Sigmoid colon (tissue), 7 donors: ENCODE data around the gene SLC25A23. TPM values are rescaled to one million over a fixed set of nuclear protein-coding genes. Genes with fewer than 3 reads are reported as not detected.

ENCODE experiments used
- DNase-seq: peaks from one replicate; pipeline ENCODE4 v3.0.0-alpha.2; 2019
- H3K27ac ChIP-seq, 4 donors: fragments of 200-600 bp; sonication (generic); one replicate each; pipeline ENCODE4 v1.5.1; 2016 to 2019; ENCODE audit warnings: mild to moderate bottlenecking in 1 of 4
- H3K27me3 ChIP-seq, 3 donors: fragments of 200-600 bp; sonication (generic); one replicate each; pipeline ENCODE4 v1.5.1; 2019; ENCODE audit warnings: mild to moderate bottlenecking in 1 of 3
- H3K36me3 ChIP-seq, 4 donors: fragments of 200-600 bp; sonication (generic); one replicate each; pipeline ENCODE4 v1.5.1; 2016 to 2019
- H3K4me1 ChIP-seq, 4 donors: fragments of 200-600 bp; sonication (generic); one replicate each; pipeline ENCODE4 v1.5.1; 2017 to 2019
- H3K4me3 ChIP-seq, 4 donors: fragments of 200-600 bp; sonication (generic); one replicate each; pipeline ENCODE4 v1.5.1; 2017 to 2019; ENCODE audit warnings: mild to moderate bottlenecking in 2 of 4, moderate library complexity in 1 of 4
- H3K9me3 ChIP-seq, 4 donors: fragments of 200-600 bp in 3 of 4; sonication (generic) in 3 of 4; one replicate each; pipeline versions ENCODE4 v1.5.1 to v1.6.1; 2013 to 2019
- EP300 ChIP-seq, 4 donors: sonication (generic); formaldehyde crosslinking; IDR thresholded peaks; one replicate each; pipeline ENCODE4 v1.6.1; 2017; ENCODE audit warnings: antibody characterized with exemption in 4 of 4
- POLR2A ChIP-seq, 2 donors: fragments of 450-650 bp; IDR thresholded peaks; one replicate each; pipeline ENCODE4 v1.6.1; 2016; ENCODE audit warnings: antibody characterized with exemption in 2 of 2, mild to moderate bottlenecking in 2 of 2, moderate library complexity in 2 of 2
- POLR2AphosphoS5 ChIP-seq, 4 donors: sonication (generic); formaldehyde crosslinking; IDR thresholded peaks; one replicate each; pipeline ENCODE4 v1.6.1; 2017; ENCODE audit warnings: antibody characterized with exemption in 4 of 4
- WGBS, 2 donors: extraction: QIAGEN DNeasy Blood & Tissue Kit; methylation state at CpG; one replicate each; pipeline ENCODE4 v1.1.7; 2013; 5-methylcytosine and 5-hydroxymethylcytosine counted together
- intact Hi-C: fragments of 100-400 bp; cut with DNase I; formaldehyde crosslinking; loops from one replicate; pipeline ENCODE4 v1.15.1; 2023
- polyA plus RNA-seq, 3 donors: library from polyadenylated mRNA; stranded (reverse); fragments of 200-250 nt; gene quantifications; one replicate each; pipeline ENCODE4 v1.2.3, GENCODE V29; 2013
- total RNA-seq, 4 donors: library from RNA; depleted of rRNA; stranded (reverse); fragments of >200 nt; gene quantifications; one replicate each; pipeline ENCODE4 v1.1.0, GENCODE V29; 2016
- TF ChIP-seq, protein P1 (sequence below), 4 experiments: fragments of 450-650 bp in 3 of 4; fragments of 200-600 bp in 1 of 4; IDR thresholded peaks; one replicate each; pipeline ENCODE4 v1.5.1; 2016 to 2019; ENCODE audit warnings: antibody characterized with exemption in 4 of 4, mild to moderate bottlenecking in 3 of 4, moderate library complexity in 2 of 4
- donor health status: healthy with polysubstance abuse.
- donor health status: Bipolar disorder and iron deficiency.
- donor health status: healthy.

The SLC25A23 gene
- total and polyA plus RNA-seq, 7 donors, result 61.5 to 188 (median 87.8) TPM

DNA sequence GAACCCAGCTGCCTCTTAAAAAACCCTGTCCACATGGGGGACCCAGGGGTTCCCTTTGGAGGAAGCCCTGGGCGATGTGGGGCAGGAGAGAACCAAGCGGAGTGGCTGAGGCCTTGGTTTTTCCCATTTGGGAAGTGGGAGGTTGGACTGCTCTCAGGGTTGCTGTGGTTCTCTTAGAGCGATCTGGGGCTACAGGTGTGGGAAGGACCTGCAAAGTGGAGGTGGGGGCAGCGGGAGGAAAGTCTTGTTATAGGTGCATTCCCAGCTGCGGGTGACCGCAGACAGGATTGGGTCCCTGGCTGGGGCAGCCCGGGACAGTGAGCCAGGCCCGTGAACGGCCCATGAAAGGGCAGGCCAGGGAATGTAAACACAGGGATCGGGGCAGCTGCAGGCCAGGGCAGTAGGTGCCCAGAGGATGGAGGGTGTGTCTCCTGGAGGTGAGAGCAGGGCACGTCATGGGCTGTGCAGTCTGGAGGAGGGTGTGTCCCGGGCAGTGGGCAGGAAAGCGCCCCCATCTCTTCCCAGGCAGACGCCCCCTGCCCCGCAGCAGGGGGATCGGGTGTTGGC, 814 bp downstream of the SLC25A23 start:
- Histone ChIP-seq H3K4me3 (peak overlapping the region; percentile 70 to 85 (median 78)), H3K27me3 (peaks cover 2 to 12% (median 3%) of the 10 kb centered on the region in 3 donors), H3K9me3 (peaks cover 0 to 11% (median 4%) of the 10 kb centered on the region in 4 donors), H3K27ac (peak overlapping the region; percentile 83 to 93 (median 88)), H3K4me1 (peaks cover 0 to 24% (median 18%) of the 10 kb centered on the region in 4 donors), H3K36me3 (peaks cover 12 to 37% (median 22%) of the 10 kb centered on the region in 4 donors)
- DNase-seq, result no peak
- WGBS, 2 donors, result 37 to 53% methylated on average over 16 of the region's 16 CpGs
- intact Hi-C loops, result loop anchor here (2.0 kb wide), 1 partner anchor 88 kb away; no protein-coding TSS in a partner anchor
- TF ChIP-seq EP300 (IDR thresholded peaks at IDR 0.05) (no peak), POLR2A (IDR thresholded peaks at IDR 0.05) (no peak), POLR2AphosphoS5 (IDR thresholded peaks at IDR 0.05) (peak in 1 of 4 donors; percentile 8)
- TF ChIP-seq, protein P1, sequence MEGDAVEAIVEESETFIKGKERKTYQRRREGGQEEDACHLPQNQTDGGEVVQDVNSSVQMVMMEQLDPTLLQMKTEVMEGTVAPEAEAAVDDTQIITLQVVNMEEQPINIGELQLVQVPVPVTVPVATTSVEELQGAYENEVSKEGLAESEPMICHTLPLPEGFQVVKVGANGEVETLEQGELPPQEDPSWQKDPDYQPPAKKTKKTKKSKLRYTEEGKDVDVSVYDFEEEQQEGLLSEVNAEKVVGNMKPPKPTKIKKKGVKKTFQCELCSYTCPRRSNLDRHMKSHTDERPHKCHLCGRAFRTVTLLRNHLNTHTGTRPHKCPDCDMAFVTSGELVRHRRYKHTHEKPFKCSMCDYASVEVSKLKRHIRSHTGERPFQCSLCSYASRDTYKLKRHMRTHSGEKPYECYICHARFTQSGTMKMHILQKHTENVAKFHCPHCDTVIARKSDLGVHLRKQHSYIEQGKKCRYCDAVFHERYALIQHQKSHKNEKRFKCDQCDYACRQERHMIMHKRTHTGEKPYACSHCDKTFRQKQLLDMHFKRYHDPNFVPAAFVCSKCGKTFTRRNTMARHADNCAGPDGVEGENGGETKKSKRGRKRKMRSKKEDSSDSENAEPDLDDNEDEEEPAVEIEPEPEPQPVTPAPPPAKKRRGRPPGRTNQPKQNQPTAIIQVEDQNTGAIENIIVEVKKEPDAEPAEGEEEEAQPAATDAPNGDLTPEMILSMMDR (IDR thresholded peaks at IDR 0.05), result no peak

DNA sequence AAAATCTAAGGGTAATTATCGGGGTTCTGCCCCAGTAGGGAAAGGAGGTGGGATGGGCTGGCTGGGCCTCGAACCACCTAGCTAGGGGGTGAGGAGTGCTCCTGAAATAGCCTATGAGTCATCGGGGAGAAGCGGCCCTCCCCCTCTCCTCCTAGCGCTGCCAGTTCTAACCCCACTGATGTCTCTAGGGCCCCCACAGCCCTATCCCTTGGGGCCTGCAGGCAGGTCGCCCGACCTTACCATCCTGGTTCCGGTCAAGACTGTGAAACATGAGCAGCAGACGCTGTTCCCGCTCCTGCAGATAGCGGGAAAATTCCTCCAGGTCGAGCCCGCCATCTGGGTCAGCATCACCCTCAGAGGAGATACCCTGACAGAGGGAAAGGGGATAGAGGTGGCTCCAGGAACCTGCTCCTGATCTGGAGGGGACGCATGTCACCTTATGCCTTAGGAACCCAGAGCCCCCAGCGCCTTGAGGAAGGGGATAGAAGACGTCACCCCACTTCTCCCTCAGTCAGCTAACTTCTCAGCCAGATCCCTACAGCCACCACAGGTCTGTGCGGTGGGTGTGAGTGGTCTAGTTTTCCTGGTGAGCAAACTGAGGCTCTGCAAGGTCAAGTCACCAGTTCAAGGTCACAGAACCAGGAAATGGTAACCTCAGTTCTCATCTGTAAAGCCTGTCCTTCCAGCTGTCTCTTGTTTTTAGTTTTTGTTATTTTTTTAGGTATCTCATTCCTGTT, 1.5 kb downstream of the SLC25A23 start:
- WGBS, 2 donors, result 86 to 91% methylated on average over 17 of the region's 17 CpGs

DNA sequence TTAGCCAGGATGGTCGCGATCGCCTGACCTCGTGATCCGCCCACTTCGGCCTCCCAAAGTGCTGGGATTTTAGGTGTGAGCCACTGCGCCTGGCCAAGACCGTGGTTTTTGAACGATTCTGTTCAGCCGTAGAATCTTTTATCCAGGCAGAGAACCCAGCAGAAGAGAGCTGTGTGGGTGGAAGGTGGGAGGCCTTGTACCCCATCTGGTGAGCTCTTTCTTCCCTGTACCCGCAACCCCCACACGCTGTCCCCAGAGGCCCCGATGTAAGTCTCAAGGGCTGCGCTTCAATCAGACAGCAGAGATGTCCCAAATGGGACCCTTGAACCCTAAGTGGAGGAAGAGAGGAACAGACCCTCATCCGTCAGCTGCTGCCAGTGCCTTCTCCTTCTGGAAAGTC, 3.7 kb downstream of the SLC25A23 start:
- Histone ChIP-seq H3K4me3 (no peak overlapping the region), H3K36me3 (peaks cover 14 to 66% (median 30%) of the 10 kb centered on the region in 4 donors), H3K27ac (no peak overlapping the region), H3K4me1 (peaks cover 0 to 24% (median 18%) of the 10 kb centered on the region in 4 donors), H3K27me3 (no peaks in the 10 kb centered on the region), H3K9me3 (peaks cover 0 to 11% (median 4%) of the 10 kb centered on the region in 4 donors)
- no peak for TF ChIP-seq POLR2AphosphoS5 (IDR thresholded peaks at IDR 0.05)
- TF ChIP-seq POLR2A (IDR thresholded peaks at IDR 0.05), result no peak
- no peak for TF ChIP-seq EP300 (IDR thresholded peaks at IDR 0.05)
- TF ChIP-seq, protein P1 (IDR thresholded peaks at IDR 0.05), result no peak
- 88 to 93% methylated on average over 15 of the region's 15 CpGs for WGBS, 2 donors
- no peak for DNase-seq
- intact Hi-C loops, result no loop called here

More for the DNA sequence above, 1.5 kb downstream of the SLC25A23 start:
- DNase-seq, result no peak
- peak overlapping the region; percentile 83 to 93 (median 88) for H3K27ac ChIP-seq
- H3K36me3 ChIP-seq, result peaks cover 14 to 44% (median 28%) of the 10 kb centered on the region in 4 donors
- intact Hi-C loops, result loop anchor here (2.0 kb wide), 1 partner anchor 87 kb away; no protein-coding TSS in a partner anchor
- peaks cover 0 to 11% (median 4%) of the 10 kb centered on the region in 4 donors for H3K9me3 ChIP-seq
- peaks cover 0 to 5% (median 0%) of the 10 kb centered on the region in 3 donors for H3K27me3 ChIP-seq
- H3K4me1 ChIP-seq, result peaks cover 0 to 24% (median 18%) of the 10 kb centered on the region in 4 donors
- H3K4me3 ChIP-seq, result peak overlapping the region; percentile 70 to 85 (median 78)
- TF ChIP-seq EP300 (IDR thresholded peaks at IDR 0.05) (no peak), POLR2AphosphoS5 (IDR thresholded peaks at IDR 0.05) (no peak), POLR2A (IDR thresholded peaks at IDR 0.05) (no peak)
- TF ChIP-seq, protein P1 (IDR thresholded peaks at IDR 0.05), result no peak

DNA sequence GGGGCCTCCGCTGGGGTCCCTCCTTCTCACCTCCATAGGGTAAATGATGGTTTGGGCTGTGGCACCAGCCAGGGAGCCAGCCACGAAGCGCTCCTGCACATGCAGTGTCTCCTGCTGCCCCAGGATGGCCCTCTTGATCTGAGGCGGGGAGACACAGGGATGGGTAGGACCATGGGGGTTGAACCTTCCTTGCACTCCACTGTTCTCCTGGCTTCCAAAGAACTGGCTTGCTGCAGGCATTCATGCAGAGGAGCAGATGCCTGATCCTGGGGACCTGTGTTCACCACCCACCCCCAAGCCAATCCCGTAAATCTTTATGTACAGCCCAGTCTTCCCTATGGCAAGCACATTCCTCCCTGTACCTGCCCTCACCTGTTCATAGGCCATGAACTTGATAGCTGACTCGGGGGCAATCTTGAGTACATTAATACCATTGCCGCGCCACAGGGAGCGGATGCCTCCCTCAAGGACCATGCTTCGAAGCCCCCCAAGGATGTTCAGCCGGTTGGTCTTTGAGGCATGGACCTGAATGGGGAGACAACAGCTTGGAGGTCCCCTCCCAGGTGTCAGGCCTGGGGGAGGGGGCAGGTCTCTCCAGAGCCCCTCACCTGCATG, 5.5 kb downstream of the SLC25A23 start:
- intact Hi-C loops, result no loop called here
- peaks cover 14 to 76% (median 30%) of the 10 kb centered on the region in 4 donors for H3K36me3 ChIP-seq

More for the DNA sequence above, 5.5 kb downstream of the SLC25A23 start:
- WGBS, 2 donors, result 97 to 98% methylated on average over 11 of the region's 11 CpGs
- Histone ChIP-seq H3K27me3 (no peaks in the 10 kb centered on the region), H3K4me3 (no peak overlapping the region), H3K4me1 (peaks cover 0 to 17% (median 13%) of the 10 kb centered on the region in 4 donors), H3K9me3 (peaks cover 0 to 11% (median 4%) of the 10 kb centered on the region in 4 donors), H3K27ac (no peak overlapping the region)
- DNase-seq, result no peak
- TF ChIP-seq POLR2A (IDR thresholded peaks at IDR 0.05) (no peak), POLR2AphosphoS5 (IDR thresholded peaks at IDR 0.05) (no peak), EP300 (IDR thresholded peaks at IDR 0.05) (no peak)
- TF ChIP-seq, protein P1 (IDR thresholded peaks at IDR 0.05), result no peak
